SH-SY5Y (cell line): ENCODE data around the gene MBNL1.

ENCODE experiments used
- GATA2 ChIP-seq: IDR thresholded peaks from 2 replicates; pipeline ENCODE4 v1.6.1; 2011; ENCODE audit warnings: mild to moderate bottlenecking, low read depth, low read length
- GATA3 ChIP-seq: IDR thresholded peaks from 2 replicates; pipeline ENCODE4 v1.6.1; 2011; ENCODE audit warnings: low read depth, mild to moderate bottlenecking, low read length, moderate library complexity

The MBNL1 gene

GRCh38 chr3:152241142-152242017 is 27.3 kb upstream of the MBNL1 start:
- TF ChIP-seq GATA3 (no peak), GATA2 (no peak)

DNA sequence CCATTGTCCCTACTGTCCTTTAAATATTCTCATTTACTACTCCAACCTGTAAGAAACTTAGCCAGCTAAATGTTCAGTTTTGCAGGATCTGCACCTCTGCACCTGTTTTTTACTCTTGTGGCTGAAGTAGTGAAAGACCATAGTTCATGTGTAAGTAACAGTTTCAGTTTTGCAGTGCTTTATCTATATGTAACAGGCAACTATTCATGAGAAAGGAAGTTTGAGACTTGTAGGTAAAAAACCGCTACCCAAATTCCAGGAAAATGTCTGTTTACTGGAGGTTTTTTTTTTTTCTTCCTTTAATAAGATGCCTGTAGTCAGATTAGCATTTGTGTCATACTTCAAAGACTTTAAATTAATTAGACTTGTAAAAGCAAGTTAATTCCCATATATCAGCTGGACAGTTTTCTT is 25.4 kb upstream of the MBNL1 start:
- TF ChIP-seq GATA2 (no peak), GATA3 (no peak)

DNA sequence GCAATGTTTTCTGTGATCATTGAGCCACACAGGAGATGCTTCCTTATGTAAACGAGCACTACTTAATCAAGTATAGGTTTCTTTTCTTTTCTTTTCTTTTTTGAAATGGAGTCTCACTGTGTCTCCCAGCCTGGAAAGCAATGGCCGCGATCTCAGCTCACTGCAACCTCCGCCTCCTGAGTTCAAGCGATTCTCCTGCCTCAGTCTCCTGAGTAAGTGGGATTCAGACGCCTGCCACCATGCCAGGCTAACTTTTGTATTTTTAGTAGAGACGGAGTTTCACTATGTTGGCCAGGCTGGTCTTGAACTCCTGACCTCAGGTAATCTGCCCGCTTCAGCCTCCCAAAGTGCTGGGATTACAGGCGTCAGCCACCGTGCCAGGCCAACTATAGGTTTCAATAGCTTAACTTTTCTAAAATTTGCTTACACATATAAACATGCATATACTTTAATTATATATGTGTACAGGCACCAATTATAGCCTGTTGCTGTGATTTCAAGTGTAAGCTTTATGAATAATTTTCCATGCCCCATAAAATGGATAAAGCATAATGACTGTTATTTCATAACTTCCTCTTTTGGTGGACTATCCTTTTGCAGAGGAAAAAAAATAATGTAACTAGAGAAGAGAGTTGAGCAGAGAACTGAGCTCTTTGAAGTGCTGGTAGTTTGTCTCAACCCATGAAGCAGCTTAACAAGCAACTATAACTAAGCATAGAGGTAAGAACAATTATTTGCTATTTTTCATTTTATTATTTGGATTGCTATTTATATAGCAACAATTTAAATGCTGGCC is 24.8 kb upstream of the MBNL1 start:
- no peak for TF ChIP-seq GATA3

DNA sequence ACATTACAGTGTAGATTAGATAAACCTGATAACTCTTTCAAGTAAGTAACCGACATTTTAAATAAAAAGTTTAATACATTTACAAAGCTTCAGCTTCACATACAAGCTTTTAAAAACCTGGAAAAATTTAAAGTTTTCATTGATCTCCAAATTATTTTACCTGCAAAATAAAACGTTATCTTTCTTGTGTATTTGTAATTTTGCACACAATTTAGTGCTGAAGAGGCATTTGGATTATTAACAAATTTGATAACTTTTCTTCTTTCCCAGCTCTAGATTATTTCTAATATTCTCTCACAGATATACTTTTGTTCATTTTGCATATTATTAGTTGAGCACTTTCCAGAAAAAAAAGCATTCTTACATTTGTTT is 24.2 kb upstream of the MBNL1 start:
- TF ChIP-seq GATA3: no peak

GRCh38 chr3:152245498-152246170 is 23.1 kb upstream of the MBNL1 start:
- TF ChIP-seq GATA2: no peak
- TF ChIP-seq GATA3: no peak

- TF ChIP-seq GATA3 (no peak), GATA2 (no peak)
Measured at GRCh38 chr3:152251916-152252315, 16.8 kb upstream of the MBNL1 start.

GRCh38 chr3:152252755-152253154 is 16.0 kb upstream of the MBNL1 start:
- TF ChIP-seq GATA2 (no peak), GATA3 (no peak)

GRCh38 chr3:152253514-152253913 is 15.2 kb upstream of the MBNL1 start:
- no peak for TF ChIP-seq GATA3
- TF ChIP-seq GATA2: no peak

GRCh38 chr3:152254041-152254440 is 14.7 kb upstream of the MBNL1 start:
- TF ChIP-seq GATA3 (no peak), GATA2 (no peak)

GRCh38 chr3:152255290-152255689 is 13.4 kb upstream of the MBNL1 start:
- TF ChIP-seq GATA2: no peak
- no peak for TF ChIP-seq GATA3

DNA sequence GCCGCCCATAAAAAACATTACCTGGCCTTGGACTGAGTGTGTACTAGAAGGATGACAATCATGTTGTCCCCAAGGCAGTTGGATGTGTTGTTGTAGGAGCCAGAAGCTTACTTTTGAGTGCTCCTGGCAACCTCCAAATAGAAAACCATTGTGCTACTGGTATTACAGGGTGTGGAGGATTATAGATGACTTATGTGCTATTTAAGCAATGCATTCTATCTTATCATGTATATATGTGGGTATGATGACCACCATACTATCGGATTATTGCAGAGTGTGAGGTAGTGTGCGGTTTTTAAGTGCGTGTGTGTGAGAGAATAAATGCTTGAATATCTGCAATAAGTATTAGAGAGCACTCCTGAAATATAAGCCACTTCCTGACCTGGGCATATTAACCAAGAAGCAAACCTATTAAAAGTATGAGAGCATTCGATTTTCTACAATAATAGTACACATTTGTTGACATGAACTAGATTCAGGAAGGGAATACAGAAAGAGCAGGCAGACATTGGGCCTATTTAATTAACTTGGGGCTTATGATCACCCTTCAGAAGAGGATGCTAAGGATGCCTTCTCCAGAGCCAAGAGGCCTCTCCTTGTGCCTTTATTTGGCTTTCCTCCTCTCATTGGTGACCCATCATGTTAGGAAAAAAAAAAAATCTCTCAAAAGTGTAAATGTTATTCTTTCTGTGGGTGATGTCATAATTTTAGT is 11.7 kb upstream of the MBNL1 start:
- no peak for TF ChIP-seq GATA2
- no peak for TF ChIP-seq GATA3

GRCh38 chr3:152257563-152258035 is 11.1 kb upstream of the MBNL1 start:
- TF ChIP-seq GATA2 (no peak), GATA3 (no peak)

DNA sequence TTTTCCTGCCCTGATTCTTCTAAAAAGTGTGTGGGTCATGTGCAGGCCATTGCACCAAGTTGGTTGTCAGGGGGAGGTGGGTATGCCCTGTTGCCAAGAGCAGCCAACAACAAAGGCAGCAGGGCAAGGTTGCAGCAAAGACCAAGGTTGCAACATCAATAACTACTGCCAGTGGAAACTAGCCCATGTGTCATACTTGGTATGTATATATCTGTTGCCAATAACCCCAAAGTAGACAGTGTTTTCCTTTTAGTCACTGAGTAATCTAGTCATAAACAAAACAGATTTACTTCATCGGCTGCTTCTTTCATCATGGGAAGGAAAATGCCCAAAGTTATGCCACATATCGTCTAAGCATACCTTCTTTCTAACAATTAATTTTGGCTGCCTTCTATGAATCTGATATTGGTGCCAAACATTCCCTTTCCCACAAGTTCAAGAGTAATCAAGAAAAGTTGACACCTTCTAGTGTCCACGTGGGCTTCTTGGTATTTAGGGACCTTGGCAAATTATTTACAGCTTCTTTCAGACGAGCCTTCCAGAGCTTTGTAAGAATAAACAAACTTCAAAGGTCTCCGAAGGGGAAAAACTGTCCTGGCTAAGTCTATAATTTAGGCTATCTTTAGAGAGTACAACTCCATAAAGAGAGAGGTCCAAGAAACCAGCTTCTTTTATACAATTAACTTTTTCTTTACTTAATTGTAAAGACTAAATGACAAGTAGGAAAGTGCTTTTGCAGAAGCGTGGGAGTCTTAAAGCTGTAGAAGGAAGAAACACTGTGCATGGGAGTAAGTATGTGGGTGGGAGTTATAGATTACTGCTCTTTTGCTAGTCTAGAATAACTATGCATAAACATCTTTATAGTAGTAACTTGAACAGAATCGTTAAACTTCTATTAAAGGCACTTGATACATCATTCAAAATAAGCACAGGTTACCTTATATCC is 10.0 kb upstream of the MBNL1 start:
- TF ChIP-seq GATA2: no peak
- no peak for TF ChIP-seq GATA3

DNA sequence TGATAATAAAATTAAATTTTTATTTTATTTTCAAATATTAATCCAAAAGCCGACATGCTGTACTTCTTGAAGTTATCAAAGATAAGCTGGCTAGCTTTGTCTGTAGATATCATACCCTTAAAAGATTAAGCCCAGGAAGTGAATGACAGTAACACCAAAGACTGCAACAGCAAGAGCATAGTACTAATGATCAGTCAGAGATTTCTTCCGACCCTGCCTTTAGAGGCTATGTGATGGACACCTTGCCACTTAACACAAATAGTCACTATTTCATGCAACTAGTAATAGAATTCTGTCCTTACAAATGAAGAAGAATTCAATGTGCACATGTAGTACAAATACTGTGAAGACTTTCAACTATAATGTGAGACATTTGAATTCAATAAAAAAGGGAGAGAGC is 9.3 kb upstream of the MBNL1 start:
- no peak for TF ChIP-seq GATA3
